ENCODE measurements around the gene SCUBE1. TPM values are rescaled to one million over a fixed set of nuclear protein-coding genes. Genes with fewer than 3 reads are reported as not detected.

Gene SCUBE1
- total and polyA plus RNA-seq, 2 of the 4 experiments (the other 2 are of a cell fraction), result not detected

DNA sequence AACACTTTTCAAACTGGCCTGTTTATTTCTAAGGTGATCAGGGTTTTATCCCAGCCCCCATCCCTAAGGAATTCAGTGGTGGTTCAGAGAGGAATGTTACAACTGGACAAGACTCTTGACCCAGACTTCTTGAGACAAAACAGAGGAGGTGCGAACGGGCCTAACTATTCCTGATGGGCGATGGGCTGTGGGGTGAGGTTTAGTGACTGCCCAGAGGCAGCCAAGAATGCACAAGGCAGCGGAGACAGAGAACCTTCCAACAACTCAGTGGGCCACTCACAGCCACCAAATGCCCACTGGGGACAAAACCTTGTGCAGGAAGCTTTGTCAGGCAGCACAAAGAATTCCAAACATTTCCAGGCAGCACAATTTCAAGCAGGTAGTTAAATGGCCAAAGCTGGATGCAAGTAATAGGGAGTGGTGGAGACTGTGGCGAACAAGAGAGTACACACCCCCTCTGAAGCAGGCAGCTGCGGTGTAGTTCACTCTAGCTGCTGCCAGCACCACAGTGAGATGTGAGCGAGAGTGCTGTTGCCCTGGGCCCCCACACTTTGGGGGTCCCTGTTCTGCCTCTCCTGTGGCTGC is 29.2 kb downstream of the SCUBE1 start:
- Histone ChIP-seq H3K14ac (replicated peaks; ENCODE audit: low read depth, low read length) (no peak overlapping the region), H3K9me1 (ENCODE audit: insufficient read depth, low read length) (no peaks in the 10 kb centered on the region), H2BK20ac (ENCODE audit: low read depth, low read length) (no peak overlapping the region), H3K27me3 (ENCODE audit: control insufficient read depth, insufficient read depth, low read length) (peaks cover 39% of the 10 kb centered on the region), H3K79me1 (ENCODE audit: low read depth in 1 of 2, low read length in 2 of 2) (no peaks in the 10 kb centered on the region), H3K4me2 (ENCODE audit: low read depth, low read length) (no peak overlapping the region), H4K20me1 (ENCODE audit: insufficient read depth, low read length) (no peaks in the 10 kb centered on the region), H2BK5ac (ENCODE audit: low read depth, low read length, poor library complexity, severe bottlenecking) (no peak overlapping the region), H3K4me3 (ENCODE audit: insufficient read depth, low read depth, low read length) (no peak overlapping the region), H4K91ac (ENCODE audit: insufficient read depth, low read depth, low read length) (no peak overlapping the region), H2BK120ac (ENCODE audit: low read depth, low read length) (no peak overlapping the region), H3K27ac (ENCODE audit: insufficient read depth, low read length) (no peak overlapping the region), H3K9me3 (ENCODE audit: control insufficient read depth, insufficient read depth, low read length) (no peaks in the 10 kb centered on the region), H3K36me3 (ENCODE audit: control insufficient read depth, insufficient read depth, low read length) (no peaks in the 10 kb centered on the region), H2AK5ac (ENCODE audit: low read depth, low read length) (no peak overlapping the region), H2AFZ (replicated peaks; ENCODE audit: low read length, poor library complexity) (no peak overlapping the region), H3K4me1 (ENCODE audit: control insufficient read depth, insufficient read depth, low read length) (no peaks in the 10 kb centered on the region; the same call in 1 of the 2 replicates), H2BK15ac (ENCODE audit: low read depth, low read length) (no peak overlapping the region), H3K18ac (ENCODE audit: low read depth, low read length) (no peak overlapping the region), H3K23ac (ENCODE audit: low read depth, low read length) (no peak overlapping the region), H4K8ac (ENCODE audit: low read depth in 2 of 2, low read length in 2 of 2) (no peak overlapping the region), H2AK9ac (replicated peaks; ENCODE audit: low read depth, low read length, poor library complexity) (no peak overlapping the region), H3K9ac (ENCODE audit: low read depth, low read length) (no peak overlapping the region), H3K4ac (ENCODE audit: low read depth, low read length) (no peak overlapping the region), H3K56ac (ENCODE audit: extremely low read depth, insufficient read depth, low read length) (no peak overlapping the region), H4K5ac (ENCODE audit: low read depth, low read length) (no peak overlapping the region)
- ATAC-seq (ENCODE audit: low read depth), result no peak
- ChIA-PET POLR2A (ENCODE audit: unreplicated experiment) (no interaction called here), CTCF (no interaction called here)
- dilution Hi-C loops (cut with HindIII; ENCODE audit: low sequenced_read_pairs, unreplicated experiment), result no loop called here
- no CpG with 5 or more reads among the region's 7 CpGs for WGBS, 2 experiments (ENCODE audit: extremely low coverage in 2 of 2, insufficient read length in 1 of 2)
- intact Hi-C loops (cut with micrococcal nuclease), result no loop called here
- TF ChIP-seq MAZ (IDR thresholded peaks at IDR 0.05; ENCODE audit: borderline replicate concordance, low read depth, low read length) (no peak), MAFK (IDR thresholded peaks at IDR 0.05; ENCODE audit: low read depth, low read length) (no peak), RAD21 (IDR thresholded peaks at IDR 0.05; ENCODE audit: low read length) (no peak), FOS (IDR thresholded peaks at IDR 0.05; ENCODE audit: low read depth, low read length) (no peak), NFE2L2 (IDR thresholded peaks at IDR 0.05; ENCODE audit: low read depth, low read length) (no peak)
- DNase-seq, result no peak
- in situ Hi-C loops (cut with MboI; ENCODE audit: low sequenced_read_pairs), result no loop called here
- BruUV-seq (replicated peaks), result no TSS peak

All from IMR-90 (cell line).